Suprapubic skin (tissue), 4 donors: ENCODE measurements around the gene DCPS. TPM values are rescaled to one million over a fixed set of nuclear protein-coding genes. Genes with fewer than 3 reads are reported as not detected.

Experiments used
- DNase-seq, 2 donors: peaks; one replicate each; pipeline ENCODE4 v3.0.0-alpha.2; 2019; ENCODE audit warnings: low spot score in 2 of 2
- H3K27ac ChIP-seq: fragments of 200-600 bp; sonication (generic); one replicate; pipeline ENCODE4 v1.5.1; 2019
- H3K27me3 ChIP-seq: fragments of 200-600 bp; sonication (generic); one replicate; pipeline ENCODE4 v1.5.1; 2019
- H3K36me3 ChIP-seq: fragments of 200-600 bp; sonication (generic); one replicate; pipeline ENCODE4 v1.5.1; 2019
- H3K4me1 ChIP-seq: fragments of 200-600 bp; sonication (generic); one replicate; pipeline ENCODE4 v1.5.1; 2019
- H3K4me3 ChIP-seq: fragments of 200-600 bp; sonication (generic); one replicate; pipeline ENCODE4 v1.5.1; 2019; ENCODE audit warnings: mild to moderate bottlenecking
- H3K9me3 ChIP-seq: fragments of 200-600 bp; sonication (generic); one replicate; pipeline ENCODE4 v1.5.1; 2019
- CTCF ChIP-seq, 2 donors: fragments of 200-600 bp in 1 of 2; fragments of 450-650 bp in 1 of 2; sonication (generic) in 1 of 2; IDR thresholded peaks; one replicate each; pipeline ENCODE4 v1.5.1; 2016 to 2019; ENCODE audit warnings: antibody characterized with exemption in 2 of 2, mild to moderate bottlenecking in 1 of 2, moderate library complexity in 1 of 2
- EP300 ChIP-seq: sonication (generic); formaldehyde crosslinking; IDR thresholded peaks from one replicate; pipeline ENCODE4 v1.6.1; 2017; ENCODE audit warnings: antibody characterized with exemption
- POLR2A ChIP-seq, 2 donors: fragments of 450-650 bp; IDR thresholded peaks; one replicate each; pipeline ENCODE4 v1.6.1; 2017; ENCODE audit warnings: antibody characterized with exemption in 2 of 2, mild to moderate bottlenecking in 2 of 2, moderate library complexity in 2 of 2
- POLR2AphosphoS5 ChIP-seq, 3 donors: sonication (generic); formaldehyde crosslinking; IDR thresholded peaks; one replicate each; pipeline ENCODE4 v1.6.1; 2017; ENCODE audit warnings: antibody characterized with exemption in 3 of 3
- WGBS: methylation state at CpG from one replicate; pipeline ENCODE4 v1.1.5; 2018; 5-methylcytosine and 5-hydroxymethylcytosine counted together
- total RNA-seq, 4 donors: library from RNA; depleted of rRNA; stranded (reverse); fragments of >200 nt; gene quantifications; one replicate each; pipeline ENCODE4 v1.1.0, GENCODE V29; 2016

Gene DCPS
- total RNA-seq, 4 donors from 2014 or later: 15.4 to 19.1 (median 17.8) TPM

- WGBS: 2% methylated on average over 24 of the region's 82 CpGs
- no peaks in the 10 kb centered on the region for H3K36me3 ChIP-seq
These were observed 20.9 kb upstream of the DCPS start, which contains the start of gene TIRAP for GRCh38 chr11:126282736-126283591. TIRAP (plus strand) TSS chr11:126283093; CDS start chr11:126290895, 7,802 bp downstream.

GRCh38 chr11:126284829-126285228, 19.0 kb upstream of the DCPS start:
- TF ChIP-seq POLR2AphosphoS5 (IDR thresholded peaks at IDR 0.05) (no peak), EP300 (no peak), CTCF (IDR thresholded peaks at IDR 0.05) (no peak), POLR2A (IDR thresholded peaks at IDR 0.05) (no peak)
- H3K4me1 ChIP-seq: peaks cover 28% of the 10 kb centered on the region
- no peak overlapping the region for H3K4me3 ChIP-seq
- peaks cover 17% of the 10 kb centered on the region for H3K36me3 ChIP-seq
- H3K27ac ChIP-seq: no peak overlapping the region
- no peaks in the 10 kb centered on the region for H3K9me3 ChIP-seq
- DNase-seq: no peak
- 28% methylated on average over 6 of the region's 6 CpGs for WGBS
- H3K27me3 ChIP-seq: no peaks in the 10 kb centered on the region

More at GRCh38 chr11:126282736-126283591, 20.9 kb upstream of the DCPS start, which contains the start of gene TIRAP:
- peak; percentile 80 to 84 for DNase-seq
- H3K27ac ChIP-seq: peak within 1 kb of the TSS; percentile 90
- H3K27me3 ChIP-seq: no peaks in the 10 kb centered on the region
- peaks cover 28% of the 10 kb centered on the region for H3K4me1 ChIP-seq
- H3K4me3 ChIP-seq: peak within 1 kb of the TSS; percentile 72
- TF ChIP-seq EP300: no peak
- TF ChIP-seq POLR2AphosphoS5 (IDR thresholded peaks at IDR 0.05): peak in 1 of 3 donors; percentile 29
- H3K9me3 ChIP-seq: no peaks in the 10 kb centered on the region

DNA sequence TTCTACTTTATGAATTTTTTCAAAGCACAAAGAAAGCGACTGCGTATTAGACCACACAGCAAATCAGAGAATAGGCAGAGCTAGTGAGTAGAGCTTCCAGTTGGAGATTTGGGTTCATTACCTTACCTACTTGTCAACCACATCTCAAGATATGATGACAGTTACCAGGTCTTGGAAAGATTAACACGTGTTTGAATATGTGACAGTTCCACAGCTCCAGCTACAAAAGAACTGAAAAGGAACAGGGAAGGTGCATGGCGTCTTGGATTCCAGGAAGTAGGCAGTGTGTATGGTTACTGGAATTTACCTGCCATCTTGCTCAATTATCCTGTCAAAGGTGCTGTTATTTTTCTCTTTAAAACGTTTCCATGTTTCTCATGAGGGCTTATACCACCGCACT, 15.6 kb upstream of the DCPS start:
- peaks cover 17% of the 10 kb centered on the region for H3K4me1 ChIP-seq
- 85% methylated on average over 6 of the region's 6 CpGs for WGBS
- H3K4me3 ChIP-seq: no peak overlapping the region
- no peaks in the 10 kb centered on the region for H3K9me3 ChIP-seq
- no peak for DNase-seq
- no peaks in the 10 kb centered on the region for H3K27me3 ChIP-seq
- peaks cover 51% of the 10 kb centered on the region for H3K36me3 ChIP-seq
- H3K27ac ChIP-seq: no peak overlapping the region
- TF ChIP-seq POLR2A (IDR thresholded peaks at IDR 0.05) (no peak), EP300 (no peak), POLR2AphosphoS5 (IDR thresholded peaks at IDR 0.05) (no peak), CTCF (IDR thresholded peaks at IDR 0.05) (no peak)

GRCh38 chr11:126290887-126291286, 13.0 kb upstream of the DCPS start:
- Histone ChIP-seq H3K9me3 (no peaks in the 10 kb centered on the region), H3K27ac (no peak overlapping the region), H3K4me3 (no peak overlapping the region), H3K27me3 (no peaks in the 10 kb centered on the region), H3K4me1 (no peaks in the 10 kb centered on the region), H3K36me3 (peaks cover 73% of the 10 kb centered on the region)
- TF ChIP-seq EP300 (no peak), POLR2A (IDR thresholded peaks at IDR 0.05) (no peak), POLR2AphosphoS5 (IDR thresholded peaks at IDR 0.05) (no peak), CTCF (IDR thresholded peaks at IDR 0.05) (no peak)
- 82% methylated on average over 12 of the region's 12 CpGs for WGBS
- no peak for DNase-seq

- WGBS: 87% methylated on average over 4 of the region's 5 CpGs
- H3K36me3 ChIP-seq: peaks cover 73% of the 10 kb centered on the region
These were observed 10.1 kb upstream of the DCPS start for GRCh38 chr11:126293726-126294125.

More at GRCh38 chr11:126293726-126294125, 10.1 kb upstream of the DCPS start:
- Histone ChIP-seq H3K4me1 (no peaks in the 10 kb centered on the region), H3K27ac (no peak overlapping the region), H3K4me3 (no peak overlapping the region), H3K27me3 (no peaks in the 10 kb centered on the region), H3K9me3 (no peaks in the 10 kb centered on the region)
- no peak for DNase-seq
- TF ChIP-seq POLR2A (IDR thresholded peaks at IDR 0.05): no peak
- no peak for TF ChIP-seq EP300
- TF ChIP-seq POLR2AphosphoS5 (IDR thresholded peaks at IDR 0.05): no peak
- TF ChIP-seq CTCF (IDR thresholded peaks at IDR 0.05): no peak
